ENCODE measurements around the gene S100A8. TPM values are rescaled to one million over a fixed set of nuclear protein-coding genes. Genes with fewer than 3 reads are reported as not detected.

The S100A8 gene
- polyA plus RNA-seq, 1 experiment: not detected

DNA sequence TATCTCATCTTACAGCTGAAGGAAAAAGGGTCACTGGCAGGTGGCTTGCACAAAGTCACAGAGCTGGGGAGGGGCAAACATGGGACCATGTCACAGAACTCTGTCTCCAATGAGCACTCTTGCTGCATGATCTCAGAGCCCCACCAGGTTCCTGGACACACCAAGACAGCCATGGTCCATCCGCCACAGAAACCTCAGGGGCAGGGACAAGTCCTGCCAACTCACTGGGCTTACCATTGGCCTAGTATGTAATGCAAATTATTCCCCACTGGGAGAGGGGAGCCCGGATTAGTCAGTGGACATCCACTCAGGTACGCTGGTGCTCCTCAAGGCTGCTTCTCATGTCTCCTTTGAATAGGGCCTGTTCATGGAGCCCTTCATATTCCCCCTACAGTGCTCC, 39.7 kb upstream of the S100A8 start:
- POLR2A ChIA-PET: no interaction called here
- peaks cover 4% of the 10 kb centered on the region for H3K27me3 ChIP-seq (ENCODE audit: control insufficient read depth, insufficient read depth, low read length)
- DNase-seq (ENCODE audit: low read depth, low spot score): no peak
- H3K9me3 ChIP-seq (ENCODE audit: control insufficient read depth, insufficient read depth, low read length): no peaks in the 10 kb centered on the region
- TF ChIP-seq CTCF (IDR thresholded peaks at IDR 0.05; ENCODE audit: low read depth, low read length): no peak
- H3K27ac ChIP-seq (ENCODE audit: low read depth, low read length): no peak overlapping the region
- H3K4me3 ChIP-seq (ENCODE audit: low read depth, low read length): no peak overlapping the region
- CTCF ChIA-PET: no interaction called here

- peaks cover 4% of the 10 kb centered on the region for H3K27me3 ChIP-seq (ENCODE audit: control insufficient read depth, insufficient read depth, low read length)
- DNase-seq (ENCODE audit: low read depth, low spot score): no peak
- POLR2A ChIA-PET: no interaction called here
- no peak for TF ChIP-seq CTCF (IDR thresholded peaks at IDR 0.05; ENCODE audit: low read depth, low read length)
- no peak overlapping the region for H3K4me3 ChIP-seq (ENCODE audit: low read depth, low read length)
- CTCF ChIA-PET: no interaction called here
- no peak overlapping the region for H3K27ac ChIP-seq (ENCODE audit: low read depth, low read length)
- H3K9me3 ChIP-seq (ENCODE audit: control insufficient read depth, insufficient read depth, low read length): no peaks in the 10 kb centered on the region
These were observed 39.3 kb upstream of the S100A8 start for GRCh38 chr1:153430166-153430553.

GRCh38 chr1:153429266-153430165, 38.6 kb upstream of the S100A8 start:
- POLR2A ChIA-PET: no interaction called here
- no peak for DNase-seq (ENCODE audit: low read depth, low spot score)
- Histone ChIP-seq H3K27ac (ENCODE audit: low read depth, low read length) (no peak overlapping the region), H3K9me3 (ENCODE audit: control insufficient read depth, insufficient read depth, low read length) (no peaks in the 10 kb centered on the region), H3K4me3 (ENCODE audit: low read depth, low read length) (no peak overlapping the region), H3K27me3 (ENCODE audit: control insufficient read depth, insufficient read depth, low read length) (peaks cover 4% of the 10 kb centered on the region)
- TF ChIP-seq CTCF (IDR thresholded peaks at IDR 0.05; ENCODE audit: low read depth, low read length): no peak
- CTCF ChIA-PET: no interaction called here

DNA sequence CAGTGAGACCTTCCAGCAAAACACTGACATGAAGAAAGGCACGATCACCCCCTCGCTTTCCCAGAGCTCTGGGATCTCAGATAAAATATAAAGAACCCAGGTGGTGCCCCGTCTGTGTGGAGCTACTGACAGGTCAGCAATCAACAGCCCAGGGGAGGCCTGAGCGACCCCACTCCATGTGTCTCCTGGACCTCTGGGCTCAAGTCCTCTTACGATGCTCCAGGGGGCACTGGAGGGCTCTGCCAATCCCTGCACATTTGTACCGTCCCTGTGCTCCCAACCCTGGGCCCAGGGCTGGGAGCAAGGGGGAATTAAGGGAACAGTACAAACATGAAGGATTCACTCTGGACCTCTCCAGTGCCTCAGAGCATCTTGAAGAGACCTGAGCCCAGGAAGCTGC, 37.9 kb upstream of the S100A8 start:
- Histone ChIP-seq H3K27me3 (ENCODE audit: control insufficient read depth, insufficient read depth, low read length) (peaks cover 4% of the 10 kb centered on the region), H3K9me3 (ENCODE audit: control insufficient read depth, insufficient read depth, low read length) (no peaks in the 10 kb centered on the region), H3K27ac (ENCODE audit: low read depth, low read length) (no peak overlapping the region), H3K4me3 (ENCODE audit: low read depth, low read length) (no peak overlapping the region)
- POLR2A ChIA-PET: no interaction called here
- DNase-seq (ENCODE audit: low read depth, low spot score): no peak
- no peak for TF ChIP-seq CTCF (IDR thresholded peaks at IDR 0.05; ENCODE audit: low read depth, low read length)
- CTCF ChIA-PET: no interaction called here

DNA sequence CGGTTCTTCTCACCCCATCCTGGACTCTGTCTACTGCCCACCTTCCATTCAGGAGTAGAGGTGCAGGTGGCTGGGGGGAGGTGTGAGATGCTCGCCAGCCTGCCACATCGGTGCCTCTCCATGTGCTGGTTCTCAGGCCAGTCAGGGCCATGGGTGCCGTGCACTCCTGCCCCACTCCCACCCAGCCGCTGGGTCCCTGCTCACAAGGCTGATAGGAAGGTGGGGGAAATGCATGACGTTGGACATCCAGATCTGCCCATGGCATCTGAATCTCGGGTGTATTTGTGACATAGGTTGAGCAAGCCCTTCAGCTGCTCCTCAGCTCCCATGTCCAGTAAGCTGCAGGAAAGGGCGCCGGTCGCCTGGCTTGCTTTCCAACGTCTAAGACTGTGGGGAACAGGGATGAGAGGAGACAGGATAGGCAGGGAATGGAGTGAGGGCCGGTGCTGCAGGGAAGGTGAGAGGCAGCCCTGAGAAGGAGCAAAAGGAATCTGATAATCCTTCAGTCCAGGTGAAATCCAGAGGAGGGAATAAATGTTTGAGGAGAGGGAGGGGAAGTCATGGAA, 37.3 kb upstream of the S100A8 start:
- no peak overlapping the region for H3K27ac ChIP-seq (ENCODE audit: low read depth, low read length)
- POLR2A ChIA-PET: no interaction called here
- no peak for TF ChIP-seq CTCF (IDR thresholded peaks at IDR 0.05; ENCODE audit: low read depth, low read length)
- CTCF ChIA-PET: no interaction called here
- H3K4me3 ChIP-seq (ENCODE audit: low read depth, low read length): no peak overlapping the region
- DNase-seq (ENCODE audit: low read depth, low spot score): no peak
- peaks cover 4% of the 10 kb centered on the region for H3K27me3 ChIP-seq (ENCODE audit: control insufficient read depth, insufficient read depth, low read length)
- no peaks in the 10 kb centered on the region for H3K9me3 ChIP-seq (ENCODE audit: control insufficient read depth, insufficient read depth, low read length)
